Smooth muscle cell (in vitro differentiated cells): ENCODE results near the gene GJA3. TPM values are rescaled to one million over a fixed set of nuclear protein-coding genes. Genes with fewer than 3 reads are reported as not detected.
A peak's percentile ranks its signal among the peaks of the same experiment; 100 is the strongest.

Experiments
- DNase-seq: peaks from one replicate; lab custom pipeline; 2025; ENCODE audit not compliant: unreplicated experiment; lab: John Stamatoyannopoulos, UW
- H2AFZ ChIP-seq: fragments of 200-600 bp; sonication (generic); 2 replicates; pipeline ENCODE4 v1.6.0; 2016; ENCODE audit warnings: antibody characterized with exemption, low read depth, mild to moderate bottlenecking
- H3F3A ChIP-seq: fragments of 200-600 bp; sonication (generic); 2 replicates; pipeline ENCODE4 v1.6.0; 2017; ENCODE audit warnings: antibody characterized with exemption, low read depth
- H3K27ac ChIP-seq: fragments of 200-600 bp; sonication (generic); 2 replicates; pipeline ENCODE4 v1.5.1; 2016; ENCODE audit warnings: low read depth, mild to moderate bottlenecking
- H3K27me3 ChIP-seq: fragments of 200-600 bp; sonication (generic); 2 replicates; pipeline ENCODE4 v1.6.1; 2016; ENCODE audit warnings: low read depth, mild to moderate bottlenecking
- H3K36me3 ChIP-seq: fragments of 200-600 bp; sonication (generic); 2 replicates; pipeline ENCODE4 v1.5.1; 2016; ENCODE audit warnings: low read depth
- H3K4me1 ChIP-seq: fragments of 200-600 bp; sonication (generic); 2 replicates; pipeline ENCODE4 v1.5.1; 2016; ENCODE audit warnings: low read depth
- H3K4me2 ChIP-seq: fragments of 200-600 bp; sonication (generic); 2 replicates; pipeline ENCODE4 v1.6.0; 2016; ENCODE audit warnings: mild to moderate bottlenecking
- H3K4me3 ChIP-seq: fragments of 200-600 bp; sonication (generic); 2 replicates; pipeline ENCODE4 v1.5.1; 2016; ENCODE audit warnings: mild to moderate bottlenecking
- H3K79me2 ChIP-seq: fragments of 200-600 bp; sonication (generic); 2 replicates; pipeline ENCODE4 v1.6.0; 2016; ENCODE audit warnings: low read depth, mild to moderate bottlenecking
- H3K9ac ChIP-seq: fragments of 200-600 bp; sonication (generic); 2 replicates; pipeline ENCODE4 v1.6.0; 2016; ENCODE audit warnings: low read depth
- H3K9me3 ChIP-seq: fragments of 200-600 bp; sonication (generic); replicated peaks from 2 replicates; pipeline ENCODE4 v1.5.1; 2016; ENCODE audit warnings: low read depth
- H4K20me1 ChIP-seq: fragments of 200-600 bp; sonication (generic); 2 replicates; pipeline ENCODE4 v1.6.0; 2016; ENCODE audit warnings: low read depth
- whole genome bisulfite sequencing: methylation state at CpG from one replicate; pipeline ENCODE4 v1.1.7; 2016; ENCODE audit warnings: low lambda C conversion rate; 5-methylcytosine and 5-hydroxymethylcytosine counted together
- polyA plus RNA-seq: library from polyadenylated mRNA; unstranded; fragments of >200 nt; fragmentation: Nextera tagmentation; extraction: Ambion mirVana; gene quantifications from 2 replicates; pipeline ENCODE4 v1.2.1, GENCODE V29; 2016
- total RNA-seq: library from RNA; depleted of rRNA; stranded (reverse); fragments of >200 nt; gene quantifications from 2 replicates; pipeline ENCODE4 v1.2.3, GENCODE V29; 2014
- TF ChIP-seq, protein P1 (sequence below): fragments of 200-600 bp; sonication (generic); IDR thresholded peaks from 2 replicates; pipeline ENCODE4 v1.5.1; 2017; ENCODE audit warnings: borderline replicate concordance, mild to moderate bottlenecking, antibody characterized with exemption; ENCODE audit not compliant: insufficient read depth, poor library complexity, severe bottlenecking

Gene GJA3
- 1.5 and 4.5 TPM in 2 replicates for total RNA-seq
- polyA plus RNA-seq, result 1.3 and 1.4 TPM in 2 replicates

GRCh38 chr13:20160306-20161274 is at the start of gene GJA3:
TSS of gene GJA3 (minus strand) at chr13:20161052. CDS start at chr13:20143288, 17,764 bp downstream.
- H3K9ac ChIP-seq, result no peak within 1 kb of the TSS
- H3K27me3 ChIP-seq, result peaks cover 37% of the 10 kb centered on the region
- H3K4me3 ChIP-seq, result peak within 1 kb of the TSS; percentile 56

DNA sequence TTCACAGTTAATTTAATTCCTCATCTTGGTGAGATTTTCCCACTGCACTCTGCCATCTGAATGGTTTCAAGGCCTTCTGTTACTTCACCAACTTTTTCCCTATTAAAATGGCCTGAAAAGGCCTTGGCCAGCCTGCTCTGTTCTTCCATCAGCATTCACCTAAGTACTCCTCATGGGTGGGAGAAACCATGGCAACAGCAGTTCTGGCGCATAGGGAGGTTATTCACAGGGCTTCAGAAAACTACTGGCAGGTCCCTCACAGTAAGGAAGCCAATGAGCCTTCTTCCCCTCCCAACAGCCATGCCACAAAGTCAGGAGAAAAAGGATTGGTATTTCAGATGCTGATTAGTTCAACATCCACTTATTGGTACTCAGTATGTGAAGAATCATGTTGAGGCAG is 49.1 kb upstream of the GJA3 start:
- Histone ChIP-seq H3K79me2 (no peaks in the 10 kb centered on the region), H3K4me1 (no peaks in the 10 kb centered on the region), H3F3A (no peaks in the 10 kb centered on the region), H3K4me2 (no peak overlapping the region), H3K36me3 (no peaks in the 10 kb centered on the region), H3K9me3 (no peaks in the 10 kb centered on the region), H3K27ac (no peak overlapping the region), H3K9ac (no peak overlapping the region), H3K27me3 (peaks cover 5% of the 10 kb centered on the region), H4K20me1 (no peaks in the 10 kb centered on the region), H3K4me3 (no peak overlapping the region), H2AFZ (no peak overlapping the region)
- no peak for DNase-seq
- 91% methylated on average over 1 of the region's 1 CpG for WGBS
- TF ChIP-seq, protein P1, sequence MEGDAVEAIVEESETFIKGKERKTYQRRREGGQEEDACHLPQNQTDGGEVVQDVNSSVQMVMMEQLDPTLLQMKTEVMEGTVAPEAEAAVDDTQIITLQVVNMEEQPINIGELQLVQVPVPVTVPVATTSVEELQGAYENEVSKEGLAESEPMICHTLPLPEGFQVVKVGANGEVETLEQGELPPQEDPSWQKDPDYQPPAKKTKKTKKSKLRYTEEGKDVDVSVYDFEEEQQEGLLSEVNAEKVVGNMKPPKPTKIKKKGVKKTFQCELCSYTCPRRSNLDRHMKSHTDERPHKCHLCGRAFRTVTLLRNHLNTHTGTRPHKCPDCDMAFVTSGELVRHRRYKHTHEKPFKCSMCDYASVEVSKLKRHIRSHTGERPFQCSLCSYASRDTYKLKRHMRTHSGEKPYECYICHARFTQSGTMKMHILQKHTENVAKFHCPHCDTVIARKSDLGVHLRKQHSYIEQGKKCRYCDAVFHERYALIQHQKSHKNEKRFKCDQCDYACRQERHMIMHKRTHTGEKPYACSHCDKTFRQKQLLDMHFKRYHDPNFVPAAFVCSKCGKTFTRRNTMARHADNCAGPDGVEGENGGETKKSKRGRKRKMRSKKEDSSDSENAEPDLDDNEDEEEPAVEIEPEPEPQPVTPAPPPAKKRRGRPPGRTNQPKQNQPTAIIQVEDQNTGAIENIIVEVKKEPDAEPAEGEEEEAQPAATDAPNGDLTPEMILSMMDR, result no peak

More at GRCh38 chr13:20160306-20161274, at the start of gene GJA3:
- no peaks in the 10 kb centered on the region for H3K79me2 ChIP-seq
- TF ChIP-seq, protein P1, result no peak
- H3K4me2 ChIP-seq, result peak within 1 kb of the TSS; percentile 95
- no peak for DNase-seq
- peaks cover 27% of the 10 kb centered on the region for H3F3A ChIP-seq
- H4K20me1 ChIP-seq, result no peaks in the 10 kb centered on the region
- peaks cover 12% of the 10 kb centered on the region for H3K4me1 ChIP-seq
- H2AFZ ChIP-seq, result peak within 1 kb of the TSS; percentile 81
- H3K27ac ChIP-seq, result no peak within 1 kb of the TSS
- H3K36me3 ChIP-seq, result no peaks in the 10 kb centered on the region
- H3K9me3 ChIP-seq, result no peaks in the 10 kb centered on the region
- WGBS, result under 1% methylated on average over 41 of the region's 93 CpGs

- H3F3A ChIP-seq, result no peaks in the 10 kb centered on the region
- H3K4me1 ChIP-seq, result no peaks in the 10 kb centered on the region
- no peaks in the 10 kb centered on the region for H3K79me2 ChIP-seq
- no peak overlapping the region for H3K4me2 ChIP-seq
- no peak overlapping the region for H2AFZ ChIP-seq
- peaks cover 5% of the 10 kb centered on the region for H3K27me3 ChIP-seq
- TF ChIP-seq, protein P1, result no peak
- no peak overlapping the region for H3K9ac ChIP-seq
- no peak for DNase-seq
- no peak overlapping the region for H3K27ac ChIP-seq
- WGBS, result 71% methylated on average over 16 of the region's 16 CpGs
- no peak overlapping the region for H3K4me3 ChIP-seq
- H3K36me3 ChIP-seq, result no peaks in the 10 kb centered on the region
- H3K9me3 ChIP-seq, result peaks cover 4% of the 10 kb centered on the region
- no peaks in the 10 kb centered on the region for H4K20me1 ChIP-seq
Observed at GRCh38 chr13:20206698-20207235, 45.9 kb upstream of the GJA3 start.
